BE2C (cell line): ENCODE data around the gene LRRC25.
A peak's percentile ranks its signal among the peaks of the same experiment; 100 is the strongest.
"Not testable (repeated sequence)": the region's sequence is repeated elsewhere in the genome, so short reads cannot be mapped to it uniquely, and the experiment has no call there.

ENCODE experiments used
- DNase-seq: peaks from one replicate; pipeline ENCODE4 v3.0.0-alpha.2; 2020
- H3K27me3 ChIP-seq: fragments of 250-450 bp; sonication (Bioruptor Pico); 2 replicates; pipeline ENCODE4 v1.5.1; 2020; ENCODE audit warnings: mild to moderate bottlenecking
- H3K36me3 ChIP-seq: fragments of 250-450 bp; sonication (Bioruptor Pico); 2 replicates; pipeline ENCODE4 v1.5.1; 2020; ENCODE audit warnings: mild to moderate bottlenecking
- H3K4me1 ChIP-seq: fragments of 250-450 bp; sonication (Bioruptor Pico); 2 replicates; pipeline ENCODE4 v1.5.1; 2020
- H3K4me3 ChIP-seq: 2 replicates; pipeline ENCODE4 v1.5.1; 2011; ENCODE audit warnings: low read depth, low read length
- H3K9me3 ChIP-seq: fragments of 250-450 bp; sonication (Bioruptor Pico); 2 replicates; pipeline ENCODE4 v1.5.1; 2020
- CTCF ChIP-seq: IDR thresholded peaks from 2 replicates; pipeline ENCODE4 v1.5.1; 2012; ENCODE audit warnings: mild to moderate bottlenecking, low read depth, low read length

The LRRC25 gene

GRCh38 chr19:18364826-18365528 lies 32.4 kb downstream of the LRRC25 start:
- DNase-seq, result peak; percentile 84
- H3K27me3 ChIP-seq, result no peaks in the 10 kb centered on the region
- H3K4me1 ChIP-seq, result peaks cover 10% of the 10 kb centered on the region
- peak overlapping the region; percentile 25; the same call in 1 of the 2 replicates for H3K4me3 ChIP-seq
- TF ChIP-seq CTCF, result no peak
- H3K9me3 ChIP-seq, result no peaks in the 10 kb centered on the region
- no peaks in the 10 kb centered on the region for H3K36me3 ChIP-seq

- H3K36me3 ChIP-seq, DNase-seq, H3K4me1 ChIP-seq, H3K9me3 ChIP-seq, H3K27me3 ChIP-seq: not testable (repeated sequence)
- peak overlapping the region; percentile 25; the same call in 1 of the 2 replicates for H3K4me3 ChIP-seq
These were observed 33.1 kb downstream of the LRRC25 start for GRCh38 chr19:18364277-18364825.

GRCh38 chr19:18363787-18364186 lies 33.6 kb downstream of the LRRC25 start:
- Histone ChIP-seq H3K27me3 (no peaks in the 10 kb centered on the region), H3K36me3 (no peaks in the 10 kb centered on the region), H3K4me3 (no peak overlapping the region), H3K4me1 (peaks cover 10% of the 10 kb centered on the region), H3K9me3 (no peaks in the 10 kb centered on the region)
- DNase-seq, result no peak
- TF ChIP-seq CTCF, result no peak

- no peak for TF ChIP-seq CTCF
- peaks cover 10% of the 10 kb centered on the region for H3K4me1 ChIP-seq
- H3K27me3 ChIP-seq, result no peaks in the 10 kb centered on the region
- DNase-seq, result no peak
- no peak overlapping the region for H3K4me3 ChIP-seq
- no peaks in the 10 kb centered on the region for H3K9me3 ChIP-seq
- H3K36me3 ChIP-seq, result no peaks in the 10 kb centered on the region
These were observed 34.4 kb downstream of the LRRC25 start for GRCh38 chr19:18362934-18363542.

- no peaks in the 10 kb centered on the region; the same call in 1 of the 2 replicates for H3K9me3 ChIP-seq
- H3K4me1 ChIP-seq, result peaks cover 10% of the 10 kb centered on the region
- H3K36me3 ChIP-seq, result no peaks in the 10 kb centered on the region
- TF ChIP-seq CTCF, result no peak
- no peaks in the 10 kb centered on the region for H3K27me3 ChIP-seq
- no peak overlapping the region for H3K4me3 ChIP-seq
- no peak for DNase-seq
These were observed 35.8 kb downstream of the LRRC25 start for GRCh38 chr19:18361646-18362045.

GRCh38 chr19:18357041-18357440 lies 40.4 kb downstream of the LRRC25 start:
- DNase-seq, result no peak
- H3K9me3 ChIP-seq, result no peaks in the 10 kb centered on the region; the same call in 1 of the 2 replicates
- no peaks in the 10 kb centered on the region for H3K4me1 ChIP-seq
- no peak for TF ChIP-seq CTCF
- no peak overlapping the region for H3K4me3 ChIP-seq
- H3K36me3 ChIP-seq, result no peaks in the 10 kb centered on the region
- no peaks in the 10 kb centered on the region for H3K27me3 ChIP-seq

- not testable (repeated sequence) for H3K27me3 ChIP-seq, H3K4me1 ChIP-seq, DNase-seq, H3K4me3 ChIP-seq, H3K36me3 ChIP-seq, H3K9me3 ChIP-seq
These were observed 42.7 kb downstream of the LRRC25 start for GRCh38 chr19:18354743-18355142.
